Caco-2 (cell line): ENCODE measurements around the gene UBE2L3. TPM values are rescaled to one million over a fixed set of nuclear protein-coding genes. Genes with fewer than 3 reads are reported as not detected.

Source experiments
- BruUV-seq: library from RNA; stranded (reverse); fragments of 400-500 nt; replicated peaks from 2 replicates; lab custom pipeline; 2021; lab: Mats Ljungman, UMichigan
- CTCF ChIA-PET: fragments of 300-600 bp; sonication (Branson Sonifier 250); formaldehyde crosslinking; loops from one replicate; lab custom pipeline; 2022; ENCODE audit warnings: antibody characterized with exemption; lab: Charles Lee
- POLR2A ChIA-PET: fragments of 300-600 bp; sonication (Branson Sonifier 250); formaldehyde crosslinking; loops from one replicate; lab custom pipeline; 2022; ENCODE audit warnings: antibody characterized with exemption; lab: Charles Lee
- DNase-seq, 2 experiments: peaks; one replicate each; pipeline versions ENCODE4 v3.0.0 to v3.0.0-alpha.2; 2020 to 2022
- H3K27me3 ChIP-seq: replicated peaks from 2 replicates; pipeline ENCODE4 v1.6.0; 2011; ENCODE audit warnings: low read length; ENCODE audit not compliant: control insufficient read depth, insufficient read depth
- H3K36me3 ChIP-seq: 2 replicates; pipeline ENCODE4 v1.5.1; 2011; ENCODE audit warnings: low read length; ENCODE audit not compliant: control insufficient read depth, insufficient read depth
- H3K4me1 ChIP-seq: fragments of 250-450 bp; sonication (Bioruptor Pico); 2 replicates; pipeline ENCODE4 v1.5.1; 2020; ENCODE audit warnings: mild to moderate bottlenecking
- H3K4me3 ChIP-seq: 2 replicates; pipeline ENCODE4 v1.5.1; 2011; ENCODE audit warnings: low read depth, mild to moderate bottlenecking, control low read depth, low read length
- H3K9me3 ChIP-seq: fragments of 250-450 bp; sonication (Bioruptor Pico); 2 replicates; pipeline ENCODE4 v1.5.1; 2020; ENCODE audit warnings: mild to moderate bottlenecking, moderate library complexity
- H3K27ac Mint-ChIP-seq: one replicate; pipeline ENCODE4 v1.8.0; 2022; ENCODE audit warnings: mixed read lengths; ENCODE audit not compliant: unreplicated experiment
- H3K27me3 Mint-ChIP-seq: one replicate; pipeline ENCODE4 v1.8.0; 2022; ENCODE audit warnings: mixed read lengths; ENCODE audit not compliant: insufficient read depth, unreplicated experiment
- H3K36me3 Mint-ChIP-seq: one replicate; pipeline ENCODE4 v1.8.0; 2022; ENCODE audit warnings: mild to moderate bottlenecking, mixed read lengths; ENCODE audit not compliant: insufficient read depth, unreplicated experiment
- H3K4me1 Mint-ChIP-seq: one replicate; pipeline ENCODE4 v1.8.0; 2022; ENCODE audit warnings: low read depth, mixed read lengths; ENCODE audit not compliant: unreplicated experiment
- H3K4me3 Mint-ChIP-seq: one replicate; pipeline ENCODE4 v1.8.0; 2022; ENCODE audit warnings: mild to moderate bottlenecking, moderate library complexity, mixed read lengths; ENCODE audit not compliant: unreplicated experiment
- H3K9me3 Mint-ChIP-seq: one replicate; pipeline ENCODE4 v1.8.0; 2022; ENCODE audit warnings: mixed read lengths; ENCODE audit not compliant: unreplicated experiment
- CTCF ChIP-seq, 2 experiments: fragments of 200-600 bp in 1 of 2; IDR thresholded peaks; 1 replicate in 1 of 2; 2 replicates in 1 of 2; pipeline versions ENCODE4 v1.5.1 to v1.8.0; 2011 to 2022; ENCODE audit warnings: antibody characterized with exemption in 1 of 2, control low read depth in 1 of 2, inconsistent platforms in 1 of 2, low read depth in 1 of 2, low read length in 1 of 2, mild to moderate bottlenecking in 1 of 2, moderate library complexity in 1 of 2; ENCODE audit not compliant: insufficient read depth in 1 of 2, severe bottlenecking in 1 of 2, unreplicated experiment in 1 of 2
- intact Hi-C: fragments of 100-400 bp; cut with micrococcal nuclease; formaldehyde crosslinking; loops from one replicate; pipeline ENCODE4 v1.10.0; 2022; ENCODE audit not compliant: unreplicated experiment
- total RNA-seq: library from RNA; stranded (reverse); gene quantifications from 2 replicates; pipeline ENCODE4 v1.2.3, GENCODE V29; 2022

The UBE2L3 gene
- total RNA-seq, 1 experiment from 2014 or later, result 63.4 TPM

- Mint-ChIP-seq H3K4me1 (no peaks in the 10 kb centered on the region), H3K9me3 (no peaks in the 10 kb centered on the region), H3K4me3 (no peak overlapping the region), H3K27me3 (no peaks in the 10 kb centered on the region), H3K27ac (no peak overlapping the region), H3K36me3 (peaks cover 15% of the 10 kb centered on the region)
- Histone ChIP-seq H3K36me3 (no peaks in the 10 kb centered on the region), H3K9me3 (no peaks in the 10 kb centered on the region), H3K27me3 (no peaks in the 10 kb centered on the region), H3K4me1 (peaks cover 8% of the 10 kb centered on the region), H3K4me3 (no peak overlapping the region)
- ChIA-PET POLR2A (interaction anchor here (2.5 kb wide), 1 partner anchor 9 kb away, joined by 9 read pairs; the partner anchor contains the start of gene SDF2L1), CTCF (interaction anchor here (1.5 to 6.9 kb wide), 2 partner anchors 9 to 13 kb away, joined by 3 to 179 read pairs; partner anchors contain the start of gene SDF2L1)
- TF ChIP-seq CTCF (IDR thresholded peaks at IDR 0.05; ENCODE audit: insufficient read depth in 1 of 2, low read depth in 1 of 2, low read length in 1 of 2, severe bottlenecking in 1 of 2, unreplicated experiment in 1 of 2), result no peak
- DNase-seq, result no peak
- intact Hi-C loops, result no loop called here
- no TSS peak for BruUV-seq
These were observed 66.0 kb downstream of the UBE2L3 start for GRCh38 chr22:21633481-21633880.

- Mint-ChIP-seq H3K9me3 (no peaks in the 10 kb centered on the region), H3K27me3 (no peaks in the 10 kb centered on the region), H3K36me3 (peaks cover 9% of the 10 kb centered on the region), H3K4me1 (no peaks in the 10 kb centered on the region), H3K27ac (no peak overlapping the region), H3K4me3 (no peak overlapping the region)
- ChIA-PET CTCF (interaction anchor here (0.6 to 6.9 kb wide), 3 partner anchors 8 to 13 kb away, joined by 3 to 179 read pairs (median 3); partner anchors contain the start of gene SDF2L1), POLR2A (interaction anchor here (2.5 kb wide), 1 partner anchor 8 kb away, joined by 9 read pairs; the partner anchor contains the start of gene SDF2L1)
- DNase-seq, result no peak
- no TSS peak for BruUV-seq
- no peaks in the 10 kb centered on the region for H3K36me3 ChIP-seq
- no peak for TF ChIP-seq CTCF (IDR thresholded peaks at IDR 0.05; ENCODE audit: insufficient read depth in 1 of 2, low read depth in 1 of 2, low read length in 1 of 2, severe bottlenecking in 1 of 2, unreplicated experiment in 1 of 2)
- peaks cover 14% of the 10 kb centered on the region for H3K4me1 ChIP-seq
- no peaks in the 10 kb centered on the region for H3K9me3 ChIP-seq
- intact Hi-C loops, result no loop called here
- no peaks in the 10 kb centered on the region for H3K27me3 ChIP-seq
- no peak overlapping the region for H3K4me3 ChIP-seq
These were observed 66.6 kb downstream of the UBE2L3 start for GRCh38 chr22:21634081-21634480.

DNA sequence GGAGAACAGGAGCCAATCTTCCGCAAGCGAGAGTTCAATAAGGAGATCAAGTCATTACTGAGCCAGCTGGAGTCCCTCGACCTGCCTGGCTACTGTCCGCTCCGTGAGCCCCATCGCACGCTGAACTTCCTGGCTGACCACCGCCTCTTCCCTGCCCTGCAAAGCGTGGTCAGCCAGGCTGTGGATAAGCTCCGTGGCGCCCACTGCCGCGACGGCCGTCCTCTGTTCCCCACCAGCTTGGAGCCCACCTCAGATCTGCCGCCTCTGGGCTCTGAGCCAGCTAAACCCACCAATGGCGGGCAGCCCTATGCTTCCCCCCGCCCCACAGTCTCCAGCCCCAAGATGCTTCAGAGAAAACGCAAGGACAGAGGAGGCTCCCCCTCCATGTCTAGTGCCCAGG lies 67.3 kb downstream of the UBE2L3 start:
- Mint-ChIP-seq H3K4me1 (no peaks in the 10 kb centered on the region), H3K9me3 (no peaks in the 10 kb centered on the region), H3K4me3 (no peak overlapping the region), H3K27me3 (no peaks in the 10 kb centered on the region), H3K27ac (no peak overlapping the region), H3K36me3 (peaks cover 2% of the 10 kb centered on the region)
- H3K36me3 ChIP-seq, result no peaks in the 10 kb centered on the region
- no peaks in the 10 kb centered on the region for H3K9me3 ChIP-seq
- no TSS peak for BruUV-seq
- peaks cover 14% of the 10 kb centered on the region for H3K4me1 ChIP-seq
- TF ChIP-seq CTCF (IDR thresholded peaks at IDR 0.05; ENCODE audit: insufficient read depth in 1 of 2, low read depth in 1 of 2, low read length in 1 of 2, severe bottlenecking in 1 of 2, unreplicated experiment in 1 of 2), result no peak
- CTCF ChIA-PET, result interaction anchor here (0.6 to 1.5 kb wide), 2 partner anchors 8 to 12 kb away, joined by 3 read pairs; partner anchors contain the start of gene SDF2L1
- H3K4me3 ChIP-seq, result no peak overlapping the region
- DNase-seq, result no peak
- POLR2A ChIA-PET, result no interaction called here
- no peaks in the 10 kb centered on the region for H3K27me3 ChIP-seq
- intact Hi-C loops, result no loop called here
